Measurements from ENCODE around the gene EDEM3. TPM values are rescaled to one million over a fixed set of nuclear protein-coding genes. Genes with fewer than 3 reads are reported as not detected.

The EDEM3 gene
- total and polyA plus RNA-seq, 9 of the 15 experiments (the other 6 are each of a cell fraction or from before 2014, with no cell fraction given): 15.8 to 46.6 (median 28.0) TPM

DNA sequence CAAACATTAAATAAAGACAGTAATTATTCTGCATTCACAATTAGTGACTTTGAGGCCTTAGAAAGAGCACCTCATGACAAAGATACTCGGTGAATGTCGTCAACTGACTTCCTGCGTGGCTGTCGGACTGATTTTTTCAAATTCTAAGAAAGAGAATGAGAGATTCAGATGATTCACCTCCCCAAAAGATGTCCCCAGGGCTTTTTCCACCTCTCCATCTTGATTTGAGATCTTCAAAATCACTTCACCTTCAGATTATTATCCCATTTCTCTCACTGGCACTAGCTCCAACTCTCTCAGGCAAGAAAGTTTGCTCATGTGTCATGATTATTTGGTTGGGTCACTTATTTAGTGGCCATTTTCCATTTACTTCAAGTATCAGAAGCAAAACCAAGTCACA lies 5.0 kb upstream of the EDEM3 start:
- 0 out of 2 replicates have a peak, but pooled peaks cover 1% of the 10 kb centered on the region for H3K9me3 ChIP-seq (replicated peaks; ENCODE audit: control insufficient read depth, insufficient read depth, low read depth, low read length)
- TF ChIP-seq ZNF24 (IDR thresholded peaks at IDR 0.05): no peak
- TF ChIP-seq, protein P1, sequence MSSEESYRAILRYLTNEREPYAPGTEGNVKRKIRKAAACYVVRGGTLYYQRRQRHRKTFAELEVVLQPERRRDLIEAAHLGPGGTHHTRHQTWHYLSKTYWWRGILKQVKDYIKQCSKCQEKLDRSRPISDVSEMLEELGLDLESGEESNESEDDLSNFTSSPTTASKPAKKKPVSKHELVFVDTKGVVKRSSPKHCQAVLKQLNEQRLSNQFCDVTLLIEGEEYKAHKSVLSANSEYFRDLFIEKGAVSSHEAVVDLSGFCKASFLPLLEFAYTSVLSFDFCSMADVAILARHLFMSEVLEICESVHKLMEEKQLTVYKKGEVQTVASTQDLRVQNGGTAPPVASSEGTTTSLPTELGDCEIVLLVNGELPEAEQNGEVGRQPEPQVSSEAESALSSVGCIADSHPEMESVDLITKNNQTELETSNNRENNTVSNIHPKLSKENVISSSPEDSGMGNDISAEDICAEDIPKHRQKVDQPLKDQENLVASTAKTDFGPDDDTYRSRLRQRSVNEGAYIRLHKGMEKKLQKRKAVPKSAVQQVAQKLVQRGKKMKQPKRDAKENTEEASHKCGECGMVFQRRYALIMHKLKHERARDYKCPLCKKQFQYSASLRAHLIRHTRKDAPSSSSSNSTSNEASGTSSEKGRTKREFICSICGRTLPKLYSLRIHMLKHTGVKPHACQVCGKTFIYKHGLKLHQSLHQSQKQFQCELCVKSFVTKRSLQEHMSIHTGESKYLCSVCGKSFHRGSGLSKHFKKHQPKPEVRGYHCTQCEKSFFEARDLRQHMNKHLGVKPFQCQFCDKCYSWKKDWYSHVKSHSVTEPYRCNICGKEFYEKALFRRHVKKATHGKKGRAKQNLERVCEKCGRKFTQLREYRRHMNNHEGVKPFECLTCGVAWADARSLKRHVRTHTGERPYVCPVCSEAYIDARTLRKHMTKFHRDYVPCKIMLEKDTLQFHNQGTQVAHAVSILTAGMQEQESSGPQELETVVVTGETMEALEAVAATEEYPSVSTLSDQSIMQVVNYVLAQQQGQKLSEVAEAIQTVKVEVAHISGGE (CRISPR knock-in tag; IDR thresholded peaks at IDR 0.05): no peak
- no peak for TF ChIP-seq POLR2AphosphoS2 (IDR thresholded peaks at IDR 0.05; ENCODE audit: low read length)
- no peak for TF ChIP-seq SP1 (CRISPR knock-in tag; IDR thresholded peaks at IDR 0.05)
- TF ChIP-seq, protein P2, sequence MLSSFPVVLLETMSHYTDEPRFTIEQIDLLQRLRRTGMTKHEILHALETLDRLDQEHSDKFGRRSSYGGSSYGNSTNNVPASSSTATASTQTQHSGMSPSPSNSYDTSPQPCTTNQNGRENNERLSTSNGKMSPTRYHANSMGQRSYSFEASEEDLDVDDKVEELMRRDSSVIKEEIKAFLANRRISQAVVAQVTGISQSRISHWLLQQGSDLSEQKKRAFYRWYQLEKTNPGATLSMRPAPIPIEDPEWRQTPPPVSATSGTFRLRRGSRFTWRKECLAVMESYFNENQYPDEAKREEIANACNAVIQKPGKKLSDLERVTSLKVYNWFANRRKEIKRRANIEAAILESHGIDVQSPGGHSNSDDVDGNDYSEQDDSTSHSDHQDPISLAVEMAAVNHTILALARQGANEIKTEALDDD (IDR thresholded peaks at IDR 0.05): no peak
- no peak for TF ChIP-seq GTF2F1 (IDR thresholded peaks at IDR 0.05; ENCODE audit: low read depth, low read length)
- TF ChIP-seq TAF1 (IDR thresholded peaks at IDR 0.05; ENCODE audit: control insufficient read depth, extremely low read depth, insufficient read depth, low read length, severe bottlenecking): no peak
- TF ChIP-seq, protein P3, sequence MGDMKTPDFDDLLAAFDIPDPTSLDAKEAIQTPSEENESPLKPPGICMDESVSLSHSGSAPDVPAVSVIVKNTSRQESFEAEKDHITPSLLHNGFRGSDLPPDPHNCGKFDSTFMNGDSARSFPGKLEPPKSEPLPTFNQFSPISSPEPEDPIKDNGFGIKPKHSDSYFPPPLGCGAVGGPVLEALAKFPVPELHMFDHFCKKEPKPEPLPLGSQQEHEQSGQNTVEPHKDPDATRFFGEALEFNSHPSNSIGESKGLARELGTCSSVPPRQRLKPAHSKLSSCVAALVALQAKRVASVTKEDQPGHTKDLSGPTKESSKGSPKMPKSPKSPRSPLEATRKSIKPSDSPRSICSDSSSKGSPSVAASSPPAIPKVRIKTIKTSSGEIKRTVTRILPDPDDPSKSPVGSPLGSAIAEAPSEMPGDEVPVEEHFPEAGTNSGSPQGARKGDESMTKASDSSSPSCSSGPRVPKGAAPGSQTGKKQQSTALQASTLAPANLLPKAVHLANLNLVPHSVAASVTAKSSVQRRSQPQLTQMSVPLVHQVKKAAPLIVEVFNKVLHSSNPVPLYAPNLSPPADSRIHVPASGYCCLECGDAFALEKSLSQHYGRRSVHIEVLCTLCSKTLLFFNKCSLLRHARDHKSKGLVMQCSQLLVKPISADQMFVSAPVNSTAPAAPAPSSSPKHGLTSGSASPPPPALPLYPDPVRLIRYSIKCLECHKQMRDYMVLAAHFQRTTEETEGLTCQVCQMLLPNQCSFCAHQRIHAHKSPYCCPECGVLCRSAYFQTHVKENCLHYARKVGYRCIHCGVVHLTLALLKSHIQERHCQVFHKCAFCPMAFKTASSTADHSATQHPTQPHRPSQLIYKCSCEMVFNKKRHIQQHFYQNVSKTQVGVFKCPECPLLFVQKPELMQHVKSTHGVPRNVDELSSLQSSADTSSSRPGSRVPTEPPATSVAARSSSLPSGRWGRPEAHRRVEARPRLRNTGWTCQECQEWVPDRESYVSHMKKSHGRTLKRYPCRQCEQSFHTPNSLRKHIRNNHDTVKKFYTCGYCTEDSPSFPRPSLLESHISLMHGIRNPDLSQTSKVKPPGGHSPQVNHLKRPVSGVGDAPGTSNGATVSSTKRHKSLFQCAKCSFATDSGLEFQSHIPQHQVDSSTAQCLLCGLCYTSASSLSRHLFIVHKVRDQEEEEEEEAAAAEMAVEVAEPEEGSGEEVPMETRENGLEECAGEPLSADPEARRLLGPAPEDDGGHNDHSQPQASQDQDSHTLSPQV (IDR thresholded peaks at IDR 0.05): no peak
- TF ChIP-seq ZNF57 (CRISPR knock-in tag; IDR thresholded peaks at IDR 0.05): no peak
- TF ChIP-seq, protein P4, sequence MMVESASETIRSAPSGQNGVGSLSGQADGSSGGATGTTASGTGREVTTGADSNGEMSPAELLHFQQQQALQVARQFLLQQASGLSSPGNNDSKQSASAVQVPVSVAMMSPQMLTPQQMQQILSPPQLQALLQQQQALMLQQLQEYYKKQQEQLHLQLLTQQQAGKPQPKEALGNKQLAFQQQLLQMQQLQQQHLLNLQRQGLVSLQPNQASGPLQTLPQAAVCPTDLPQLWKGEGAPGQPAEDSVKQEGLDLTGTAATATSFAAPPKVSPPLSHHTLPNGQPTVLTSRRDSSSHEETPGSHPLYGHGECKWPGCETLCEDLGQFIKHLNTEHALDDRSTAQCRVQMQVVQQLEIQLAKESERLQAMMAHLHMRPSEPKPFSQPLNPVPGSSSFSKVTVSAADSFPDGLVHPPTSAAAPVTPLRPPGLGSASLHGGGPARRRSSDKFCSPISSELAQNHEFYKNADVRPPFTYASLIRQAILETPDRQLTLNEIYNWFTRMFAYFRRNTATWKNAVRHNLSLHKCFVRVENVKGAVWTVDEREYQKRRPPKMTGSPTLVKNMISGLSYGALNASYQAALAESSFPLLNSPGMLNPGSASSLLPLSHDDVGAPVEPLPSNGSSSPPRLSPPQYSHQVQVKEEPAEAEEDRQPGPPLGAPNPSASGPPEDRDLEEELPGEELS (CRISPR knock-in tag; IDR thresholded peaks at IDR 0.05; ENCODE audit: borderline replicate concordance): no peak
- no peak for TF ChIP-seq MTF1 (CRISPR knock-in tag; IDR thresholded peaks at IDR 0.05; ENCODE audit: borderline replicate concordance)

More for the DNA sequence above, 5.0 kb upstream of the EDEM3 start:
- H3K27me3 ChIP-seq (ENCODE audit: control insufficient read depth in 2 of 2, insufficient read depth in 2 of 2, low read length in 2 of 2): no peaks in the 10 kb centered on the region
- peaks cover 0 to 4% of the 10 kb centered on the region in 2 experiments; a peak in 2 of 5 replicates for H3K4me1 ChIP-seq (replicated peaks in 1 of 2; ENCODE audit: control insufficient read depth in 2 of 2, insufficient read depth in 2 of 2, low read length in 2 of 2)
- DNase-seq (ENCODE audit: extremely low read depth in 1 of 4, low spot score in 3 of 4) (no peak), FAIRE-seq (no peak), ATAC-seq (no peak)
- H3K4me2 ChIP-seq (ENCODE audit: insufficient read depth, low read length): no peak overlapping the region
- no TSS peak for BruUV-seq (replicated peaks)
- in situ Hi-C loops (cut with MboI) (no loop called here), intact Hi-C loops (cut with micrococcal nuclease) (loop anchor here (5.0 to 10.0 kb wide), 2 partner anchors 398 to 555 kb away; partner anchors contain the start of genes IVNS1ABP, SWT1 and TRMT1L)
- POLR2A ChIA-PET: no interaction called here
- no peaks in the 10 kb centered on the region for H3K36me3 ChIP-seq (ENCODE audit: control insufficient read depth, insufficient read depth, low read length)
- CTCF ChIA-PET (ENCODE audit: low intra/inter-chr PET ratio): no interaction called here
- no peak overlapping the region for H3K27ac ChIP-seq (ENCODE audit: extremely low read depth, low read depth, low read length)
- H3K79me2 ChIP-seq (ENCODE audit: control insufficient read depth, insufficient read depth, low read length): no peaks in the 10 kb centered on the region; the same call in 2 of the 3 replicates
- no peaks in the 10 kb centered on the region for H4K20me1 ChIP-seq (replicated peaks; ENCODE audit: control insufficient read depth, insufficient read depth, low read length)
- no peak overlapping the region for H3K9ac ChIP-seq (ENCODE audit: insufficient read depth in 1 of 2, low read depth in 2 of 2, low read length in 2 of 2)
- no peaks in the 10 kb centered on the region for H3K9me1 ChIP-seq (ENCODE audit: control insufficient read depth, insufficient read depth, low read length)
- peak overlapping the region; percentile 15; the same call in 1 of the 2 replicates for H2AFZ ChIP-seq (ENCODE audit: low read depth, low read length)
- 54% methylated on average over 4 of the region's 4 CpGs for WGBS (ENCODE audit: insufficient coverage, low coverage, missing lambda C conversion rate)
- H3K4me3 ChIP-seq: no peak overlapping the region

Measured in K562 (cell line).